GM21528 (cell line): ENCODE results near the gene ITGA2B.
"Not testable (repeated sequence)": the region's sequence is repeated elsewhere in the genome, so short reads cannot be mapped to it uniquely, and the experiment has no call there.

ENCODE experiments used
- ATAC-seq: cut with Tn5 transposase; IDR thresholded peaks from one replicate; pipeline ENCODE4 v1.9.1; 2021; ENCODE audit warnings: mild to moderate bottlenecking, moderate library complexity; ENCODE audit not compliant: unreplicated experiment, low FRiP score

Gene ITGA2B

DNA sequence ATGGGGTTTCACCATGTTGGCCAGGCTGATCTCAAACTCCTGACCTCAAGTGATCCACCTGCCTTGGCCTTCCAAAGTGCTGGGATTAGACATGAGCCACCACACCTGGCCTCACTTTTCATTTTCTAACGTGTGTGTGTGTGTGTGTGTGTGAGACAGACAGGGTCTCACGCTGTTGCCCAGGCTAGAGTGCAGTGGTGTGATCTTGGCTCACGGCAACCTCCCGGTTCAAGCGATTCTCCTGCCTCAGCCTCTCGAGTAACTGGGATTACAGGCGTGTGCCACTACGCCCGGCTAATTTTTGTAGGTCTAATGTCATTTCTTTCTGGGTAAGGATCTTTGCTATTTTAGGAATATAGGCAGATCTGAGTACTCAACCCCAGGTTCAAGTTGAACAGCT, 4.7 kb upstream of the ITGA2B start:
- not testable (repeated sequence) for ATAC-seq

DNA sequence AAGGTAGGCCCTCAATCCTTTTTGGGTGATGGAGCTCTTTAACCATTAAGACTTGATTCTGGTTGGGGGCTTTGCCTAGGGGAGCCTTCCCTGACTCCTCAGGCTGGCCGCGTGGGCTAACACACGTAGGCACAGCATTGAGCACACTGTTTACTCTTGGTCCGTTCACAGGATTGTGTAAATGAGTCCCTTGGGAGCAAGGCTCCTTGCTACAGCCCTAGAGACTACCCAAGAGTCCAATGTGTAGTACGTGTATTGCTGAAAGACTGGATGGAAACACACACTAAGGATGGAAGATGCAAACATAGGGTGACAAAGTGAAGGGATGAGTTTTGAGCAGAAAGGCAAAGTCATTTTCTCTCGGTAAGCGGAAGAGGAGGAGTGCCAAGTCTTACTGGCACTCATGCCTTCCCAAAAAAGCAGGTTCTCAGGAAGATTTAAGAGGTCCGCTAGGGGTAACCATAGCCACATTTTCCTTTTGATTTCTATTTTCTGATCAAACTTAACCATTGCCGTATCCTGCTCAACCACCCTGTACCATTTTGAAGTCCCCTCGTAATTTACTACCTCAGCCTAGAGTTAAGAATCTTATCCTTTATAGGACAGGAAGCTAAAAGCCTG, 911 bp upstream of the ITGA2B start:
- ATAC-seq = no peak

DNA sequence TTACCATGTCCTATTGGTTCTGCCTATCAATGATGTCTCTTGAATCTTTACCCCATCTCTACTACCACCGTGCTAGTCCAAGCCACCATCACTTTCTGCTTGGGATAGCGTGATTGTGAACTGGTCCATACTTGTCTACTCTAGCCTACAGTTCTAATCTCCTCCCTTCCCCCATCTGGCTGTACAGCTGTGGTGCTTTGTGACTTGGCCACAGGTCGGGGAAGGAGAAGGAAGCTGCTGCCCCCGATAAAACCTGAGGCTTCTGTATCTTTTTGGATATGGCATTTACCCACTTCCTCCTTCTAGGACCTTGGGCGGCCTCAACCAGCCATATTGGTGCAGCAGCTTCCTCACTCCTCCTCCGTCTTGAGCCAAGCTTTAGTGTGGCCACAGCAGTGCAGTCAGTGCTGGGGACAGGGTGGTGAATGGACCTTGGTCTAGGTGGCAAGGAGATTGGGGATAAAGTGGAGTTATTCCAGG, 314 bp upstream of the ITGA2B start:
- ATAC-seq = no peak

DNA sequence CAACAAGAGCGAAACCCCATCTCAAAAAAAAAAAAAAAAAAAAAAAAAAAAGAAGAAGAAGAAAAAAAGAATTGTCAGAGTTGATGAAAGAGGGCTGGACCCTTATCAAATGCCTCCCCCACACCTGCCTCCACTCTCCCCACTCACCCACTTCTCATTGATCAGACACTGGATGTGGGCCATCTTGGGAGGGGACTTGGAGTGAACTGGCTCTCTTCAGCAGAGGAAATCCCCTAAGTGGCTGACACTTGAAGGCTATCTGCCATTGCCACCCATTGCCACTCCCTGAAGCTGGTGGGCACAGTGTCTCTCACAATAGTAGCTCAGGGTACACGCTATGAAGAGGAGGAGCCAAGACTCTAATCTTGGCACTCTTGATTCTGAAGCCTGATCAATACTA, 1.6 kb downstream of the ITGA2B start:
- ATAC-seq = no peak

DNA sequence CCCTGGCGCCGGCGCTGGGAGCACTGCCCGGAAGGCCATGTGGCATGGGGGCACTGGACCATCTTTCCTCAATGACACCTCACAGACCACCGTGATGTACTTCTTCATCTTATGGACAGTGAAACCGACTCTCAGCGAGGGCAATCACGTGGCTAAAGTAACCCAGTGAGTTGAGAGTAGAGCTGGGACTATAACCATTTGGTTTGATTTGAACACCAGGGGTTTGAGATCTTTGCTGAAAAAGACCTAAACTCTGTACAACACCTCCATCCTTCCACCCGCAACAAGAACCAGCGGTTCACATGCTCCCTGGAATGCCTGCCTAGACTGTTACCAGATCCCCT, 3.3 kb downstream of the ITGA2B start:
- no peak for ATAC-seq

DNA sequence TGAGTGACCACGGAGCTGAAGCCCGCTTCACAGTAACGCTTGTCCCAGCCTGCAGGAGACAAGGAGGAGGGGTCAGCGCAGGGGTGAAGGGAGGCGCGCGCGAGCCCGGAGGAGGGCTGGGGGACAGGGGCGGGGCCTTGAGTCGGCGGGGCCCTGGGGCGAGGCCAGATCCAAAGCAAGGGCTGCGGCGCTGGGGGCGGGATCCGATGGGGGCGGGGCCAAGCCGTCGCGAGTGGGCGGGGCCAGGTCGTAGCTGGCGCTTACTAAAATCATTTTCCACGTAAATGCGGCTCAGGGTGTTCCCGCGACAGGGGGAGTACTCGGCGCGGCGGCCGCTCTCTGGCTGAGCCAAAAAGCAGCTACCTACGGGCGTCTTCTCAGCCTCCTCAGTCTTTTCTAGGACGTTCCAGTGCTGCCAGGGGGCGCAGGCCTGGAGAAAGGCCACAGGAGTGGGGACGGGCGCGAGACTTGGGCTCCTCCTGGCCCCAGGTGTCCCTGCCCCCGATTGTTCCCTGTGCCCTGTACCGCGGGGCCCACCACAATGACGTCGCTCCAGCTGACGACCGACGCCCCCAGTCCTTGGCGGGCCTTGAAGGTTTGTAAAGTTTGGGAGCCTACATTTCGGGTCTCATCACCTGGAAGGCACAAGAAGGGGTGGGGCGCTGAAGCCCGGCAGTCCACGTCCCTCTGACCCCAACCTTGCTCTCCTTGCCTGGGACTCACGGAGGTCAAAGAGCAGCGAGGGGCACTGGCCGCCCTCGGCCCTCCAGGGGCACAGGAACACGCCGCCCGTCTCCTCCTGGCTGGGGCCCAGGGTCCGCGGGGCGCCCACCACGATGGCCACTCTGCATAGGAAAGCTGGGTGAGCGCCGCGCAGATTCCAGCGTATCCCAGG, 3.9 kb downstream of the ITGA2B start:
- ATAC-seq = no peak

DNA sequence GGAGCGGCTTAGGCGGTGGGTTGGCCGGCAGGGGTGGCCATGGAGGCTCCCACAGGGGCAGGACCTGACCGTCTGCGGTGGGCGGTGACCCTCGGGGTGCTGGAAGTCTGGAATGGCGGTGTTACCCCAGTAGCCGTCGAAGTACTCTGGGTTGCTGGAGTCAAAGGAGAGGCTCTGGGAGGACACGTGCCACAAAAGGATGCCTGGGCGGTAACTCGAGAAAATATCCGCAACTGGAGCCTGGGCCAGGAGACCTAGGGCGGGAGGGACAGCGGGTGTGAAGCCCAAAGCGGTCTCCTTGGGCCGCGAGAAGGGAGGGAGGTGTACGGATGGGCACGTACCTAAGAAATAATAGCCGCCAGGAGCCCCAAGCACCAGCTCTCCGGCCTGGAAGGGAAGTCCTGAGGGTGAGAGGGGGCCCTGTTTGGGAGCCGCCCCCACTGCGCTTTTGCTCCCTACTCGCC, 4.6 kb downstream of the ITGA2B start:
- ATAC-seq = no peak

DNA sequence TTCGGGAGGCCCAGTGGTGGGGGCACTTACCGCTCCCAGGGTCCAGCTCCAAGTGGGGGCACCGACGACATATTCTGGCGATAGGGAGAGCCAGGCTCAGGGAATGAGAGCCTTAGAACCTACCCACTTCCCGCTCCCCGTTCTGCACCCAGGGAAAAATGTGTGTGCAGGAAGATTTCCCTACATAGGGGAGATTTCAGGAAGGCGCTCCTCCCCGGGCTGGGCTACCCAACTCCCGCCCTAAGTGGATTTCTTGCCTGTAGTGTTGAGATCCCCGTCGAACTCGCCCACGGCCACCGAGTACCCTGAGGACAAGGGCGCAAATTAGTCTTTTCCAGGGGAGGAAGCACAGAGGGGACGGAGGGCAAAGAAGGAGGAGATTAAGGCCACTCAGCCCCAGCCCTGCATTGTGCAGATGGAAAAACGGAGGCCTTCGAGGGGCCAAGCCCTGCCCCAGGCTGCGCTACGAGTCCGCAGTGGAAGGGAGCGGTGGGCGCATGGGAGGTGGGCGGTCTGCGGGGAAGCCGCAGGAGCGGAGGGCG, 5.1 kb downstream of the ITGA2B start:
- ATAC-seq = no peak

DNA sequence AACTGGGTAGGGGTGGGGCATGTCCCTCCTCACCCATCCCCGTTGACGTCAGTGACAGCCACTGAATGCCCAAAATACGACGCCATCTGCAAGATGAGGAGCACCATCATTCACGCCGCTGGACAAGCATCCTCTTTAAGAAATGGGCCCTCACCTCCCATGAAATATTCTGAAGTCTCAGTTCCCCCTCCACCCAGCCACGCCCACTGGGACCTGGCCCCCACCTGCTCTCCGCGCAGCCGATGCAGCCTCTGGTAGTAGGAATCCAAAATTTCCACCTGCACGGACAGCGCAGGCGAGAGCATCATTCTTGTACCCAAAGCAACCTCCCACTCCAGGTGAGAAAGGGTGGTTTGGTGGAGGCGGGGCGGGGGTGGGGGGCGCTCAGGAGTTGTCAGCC, 5.6 kb downstream of the ITGA2B start:
- no peak for ATAC-seq

DNA sequence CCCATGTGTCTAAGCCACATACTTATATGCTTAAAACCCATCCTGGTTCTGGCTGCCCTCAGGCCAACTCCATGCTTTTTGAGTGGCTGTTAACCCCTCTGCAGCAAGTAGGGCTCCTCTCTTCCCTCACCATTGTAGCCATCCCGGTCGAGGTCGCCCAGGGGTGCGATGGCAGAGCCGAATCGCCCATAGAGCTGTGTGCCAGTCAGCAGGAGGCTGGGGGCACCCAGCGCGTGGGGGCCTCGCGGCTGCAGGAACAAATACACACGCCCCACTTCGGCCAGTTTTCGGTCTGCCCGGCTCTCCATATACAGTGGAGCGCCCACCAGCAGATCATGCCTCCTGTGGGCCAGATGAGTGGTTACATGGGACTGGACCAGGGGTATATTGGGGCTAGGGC, 6.1 kb downstream of the ITGA2B start:
- no peak for ATAC-seq

DNA sequence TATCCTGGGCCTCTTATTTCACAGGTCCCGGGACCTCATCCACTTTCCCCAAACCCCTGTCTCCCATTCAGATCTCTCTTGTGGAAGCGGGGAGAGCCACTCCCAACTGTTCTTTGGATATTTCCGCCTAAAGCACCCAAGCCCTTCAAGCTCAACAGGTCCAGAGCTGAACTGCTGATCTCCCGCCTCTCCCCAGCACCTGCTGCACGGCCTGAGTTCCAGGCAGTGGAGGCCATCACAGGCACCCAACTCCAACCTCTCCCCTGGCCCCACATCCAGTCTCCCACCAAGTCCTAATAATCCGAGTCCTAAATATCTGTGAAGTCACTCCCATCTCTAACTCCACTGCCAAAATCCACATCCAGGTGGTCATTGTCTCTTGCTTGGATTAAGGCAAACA, 6.5 kb downstream of the ITGA2B start:
- no peak for ATAC-seq

DNA sequence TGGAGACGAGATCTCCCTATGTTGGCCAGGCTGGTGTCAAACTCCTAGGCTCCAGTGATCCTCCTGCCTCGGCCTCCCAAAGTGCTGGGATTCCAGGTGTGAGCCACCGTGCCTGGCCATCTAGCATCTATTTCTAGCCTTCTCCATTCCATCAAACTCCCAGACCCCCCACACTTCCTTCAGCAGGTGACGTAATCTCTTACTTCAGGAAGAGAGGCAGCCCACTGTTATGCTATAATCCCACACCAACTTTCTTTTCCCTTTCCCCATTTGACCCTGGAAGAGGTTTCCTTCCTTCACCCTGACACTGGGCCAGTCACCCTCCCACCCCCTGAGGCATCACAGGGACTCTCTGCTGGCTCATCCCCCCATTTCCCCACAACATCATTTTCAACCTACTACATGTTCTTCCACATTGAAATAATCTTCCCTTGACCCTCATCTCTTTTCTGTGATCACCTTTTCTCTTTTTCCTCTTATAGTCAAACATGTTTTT, 7.6 kb downstream of the ITGA2B start:
- no peak for ATAC-seq

DNA sequence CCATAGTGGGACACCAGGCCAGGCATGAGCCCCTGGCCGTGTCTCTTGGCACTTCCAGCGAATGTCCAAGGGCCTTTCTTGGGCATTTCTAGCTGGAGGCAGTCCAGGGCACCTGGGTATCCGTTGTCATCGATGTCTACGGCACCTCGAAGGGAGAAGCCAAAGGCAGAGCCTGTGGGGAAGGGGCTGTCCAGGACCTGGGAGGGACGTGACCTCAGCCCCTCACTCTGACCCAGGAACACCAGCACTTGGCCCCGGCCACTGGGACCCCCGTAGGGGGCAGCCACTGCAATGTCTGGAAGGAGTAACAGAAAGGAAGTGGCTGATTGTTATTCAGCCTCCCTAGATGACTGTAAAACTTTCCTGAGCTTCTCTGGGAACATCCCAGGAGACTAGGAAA, 8.7 kb downstream of the ITGA2B start:
- ATAC-seq = no peak

DNA sequence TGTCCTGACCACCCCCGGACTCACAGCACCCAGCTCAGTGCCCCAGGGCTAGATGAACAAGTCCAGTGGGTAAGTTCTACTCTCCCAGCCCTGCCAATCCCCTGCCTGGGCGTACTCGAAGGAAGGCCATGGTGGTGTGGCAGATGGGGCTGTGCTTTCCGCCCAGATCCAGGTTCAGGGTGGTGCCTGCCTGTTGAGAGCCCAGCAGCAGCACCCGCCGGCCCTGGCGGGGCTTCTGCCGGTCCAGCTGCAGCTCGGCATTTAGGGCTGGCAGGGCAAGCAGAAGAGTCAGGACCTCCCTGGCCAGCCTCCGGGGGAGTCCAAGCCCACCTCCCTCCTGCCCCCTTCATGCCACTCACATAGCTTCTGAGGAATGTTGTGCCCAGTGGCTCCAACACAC, 9.6 kb downstream of the ITGA2B start:
- no peak for ATAC-seq

DNA sequence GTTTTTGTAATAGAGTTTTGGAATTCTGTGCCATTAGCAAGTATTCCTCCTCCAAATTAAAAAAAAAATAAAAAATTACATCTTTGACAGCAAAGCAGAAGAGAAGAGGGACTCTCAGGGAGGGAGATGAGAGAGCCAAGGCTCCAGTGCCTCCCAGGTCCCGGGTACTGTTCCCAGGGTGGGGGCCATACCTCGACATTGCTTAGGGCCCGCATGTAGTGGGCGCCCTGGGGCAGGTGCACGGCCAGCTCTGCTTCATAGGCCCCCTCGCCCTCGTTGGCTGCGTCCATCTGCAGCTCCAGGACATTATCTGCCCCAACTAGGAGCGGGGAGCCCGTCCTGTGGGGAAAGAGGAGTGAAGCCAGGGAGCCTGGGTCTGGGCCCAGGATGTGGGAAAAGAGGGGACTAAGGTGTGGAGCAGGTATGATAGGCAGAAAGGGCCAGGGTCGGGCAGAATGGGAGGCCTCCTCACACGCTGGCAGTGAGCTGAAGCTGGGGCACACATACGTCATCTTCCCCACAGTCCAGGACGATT, 11.2 kb downstream of the ITGA2B start:
- no peak for ATAC-seq

DNA sequence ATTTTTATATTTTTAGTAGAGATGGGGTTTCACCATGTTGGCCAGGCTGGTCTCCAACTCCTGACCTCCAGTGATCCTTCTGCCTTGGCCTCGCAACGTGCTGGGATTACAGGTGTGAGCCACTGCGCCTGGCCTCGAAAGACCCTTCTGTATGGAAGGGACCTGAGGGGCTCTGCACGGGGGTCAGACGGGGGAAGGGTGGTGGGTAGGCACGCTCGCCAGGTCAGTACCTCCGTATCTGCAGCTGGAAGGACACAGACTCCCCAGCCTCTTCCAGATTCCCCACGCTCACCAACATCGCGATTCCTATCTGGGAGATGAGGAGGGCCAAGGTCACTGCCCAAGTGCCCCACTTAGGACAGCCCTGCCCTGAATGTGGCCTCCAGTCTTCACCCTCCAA, 12.7 kb downstream of the ITGA2B start:
- no peak for ATAC-seq

DNA sequence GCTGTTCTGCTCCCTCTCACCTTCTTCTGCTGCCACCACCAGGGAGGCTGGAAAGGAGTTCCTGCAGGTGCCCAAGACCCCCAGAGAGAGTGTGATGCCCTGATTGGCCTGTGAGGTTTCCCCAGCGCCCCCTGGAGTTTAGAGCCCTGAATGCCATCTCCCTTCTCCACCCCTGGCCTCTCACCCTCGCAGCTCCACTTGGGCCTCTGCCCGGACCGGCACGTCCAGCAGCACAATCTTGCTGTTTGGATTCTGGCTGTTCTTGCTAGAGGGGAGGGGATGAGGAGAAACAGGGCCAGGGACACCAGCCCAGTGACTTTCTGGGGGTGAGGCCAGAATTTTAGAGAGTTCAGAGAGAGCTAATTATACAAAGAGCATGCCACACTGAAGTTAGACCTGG, 13.3 kb downstream of the ITGA2B start:
- ATAC-seq = no peak

DNA sequence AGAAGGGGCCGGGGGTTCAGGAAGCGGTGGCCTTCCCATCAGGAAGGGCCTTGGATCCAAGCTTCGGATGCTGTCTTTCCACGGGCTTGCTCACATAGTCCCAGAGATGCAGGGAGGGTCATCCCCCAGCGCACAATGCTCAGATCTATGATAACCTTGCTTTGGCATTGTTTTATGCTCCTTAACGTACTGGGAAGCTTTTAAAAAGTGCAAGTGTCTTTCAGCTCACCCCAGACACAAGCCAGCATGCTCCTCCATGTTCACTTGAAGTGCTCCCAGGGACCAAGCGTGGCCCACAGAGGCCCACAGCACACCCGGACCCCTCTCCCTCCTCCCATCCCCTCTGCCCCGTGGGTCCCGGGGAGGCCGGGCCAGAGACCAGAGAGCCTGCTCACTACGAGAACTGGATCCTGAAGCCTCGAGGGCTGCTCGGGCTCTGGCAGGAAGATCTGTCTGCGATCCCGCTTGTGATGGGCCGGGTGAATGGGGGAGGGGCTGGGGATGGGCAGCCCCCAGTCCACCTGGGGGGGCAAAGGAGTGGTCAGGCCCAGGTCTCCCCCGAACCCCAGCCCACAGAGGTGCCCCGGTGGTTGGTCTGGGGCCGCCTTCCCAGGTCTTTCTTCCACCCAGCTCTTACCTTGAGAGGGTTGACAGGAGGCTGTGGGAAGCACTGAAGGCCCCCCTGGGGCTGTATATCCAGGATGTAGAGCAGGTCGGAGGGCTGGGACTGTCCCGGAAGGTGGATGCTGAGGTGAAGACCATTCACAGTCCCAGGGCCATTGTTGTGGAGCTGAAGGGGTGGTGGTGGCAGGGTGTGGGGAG, 14.0 kb downstream of the ITGA2B start:
- no peak for ATAC-seq

DNA sequence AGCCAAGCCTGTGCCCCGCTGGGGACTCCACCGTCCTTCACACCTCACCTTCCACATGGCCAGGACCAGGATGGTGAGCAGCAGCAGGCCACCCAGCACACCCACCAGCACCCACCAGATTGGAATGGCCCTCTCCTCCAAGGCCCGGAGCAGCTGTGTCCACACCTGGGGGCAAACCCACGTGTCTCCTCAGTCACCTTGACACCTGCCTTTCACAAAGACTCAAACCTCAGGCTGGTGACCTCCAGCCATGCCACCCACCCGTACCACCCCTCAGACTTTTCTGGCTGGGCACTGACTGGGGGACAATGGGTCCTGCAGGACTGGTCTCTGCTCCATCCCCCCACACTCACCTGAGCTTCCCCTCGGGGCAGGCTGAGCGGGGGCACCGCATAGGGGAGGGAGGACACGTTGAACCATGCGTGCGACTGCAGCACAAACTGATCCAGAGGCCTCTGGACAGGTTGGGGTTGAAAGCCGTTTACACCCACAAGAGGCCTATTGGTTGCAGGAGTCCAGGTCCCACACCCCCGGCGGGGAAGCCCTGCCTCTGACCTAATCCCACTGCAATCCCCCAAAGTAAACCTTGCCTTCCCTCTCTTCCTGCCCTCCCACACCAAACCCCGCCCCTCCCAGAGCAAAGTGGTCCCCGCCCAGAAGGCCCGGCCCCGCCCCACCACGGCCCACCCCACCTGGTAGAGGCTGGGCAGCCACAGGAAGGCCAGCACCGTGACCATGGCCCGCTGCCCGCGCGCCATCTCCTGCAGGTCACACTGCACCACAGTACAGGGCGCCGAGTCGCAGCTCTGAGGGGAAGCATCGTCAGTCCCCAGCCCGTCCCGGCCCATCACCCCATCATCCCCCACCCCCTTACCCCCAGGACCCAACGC, 14.9 kb downstream of the ITGA2B start:
- no peak for ATAC-seq
